IMR-90 (cell line): ENCODE data around the gene GOLGA3. TPM values are rescaled to one million over a fixed set of nuclear protein-coding genes. Genes with fewer than 3 reads are reported as not detected.

Source experiments
- ATAC-seq: fragments of 200-7000 bp; cut with Tn5 transposase; 2 replicates; pipeline ENCODE4 v1.9.1; 2020; ENCODE audit warnings: low read depth, mild to moderate bottlenecking, moderate library complexity
- BruUV-seq: library from RNA; stranded (reverse); fragments of 400-500 nt; replicated peaks from 2 replicates; lab custom pipeline; 2021; lab: Mats Ljungman, UMichigan
- CTCF ChIA-PET: fragments of 300-600 bp; formaldehyde crosslinking; extraction: SDS; loops from one replicate; lab custom pipeline; 2021; ENCODE audit warnings: antibody characterized with exemption; lab: Yijun Ruan, JAX
- POLR2A ChIA-PET: fragments of 300-600 bp; sonication (Branson Sonifier 250); formaldehyde crosslinking; loops from one replicate; lab custom pipeline; 2022; ENCODE audit warnings: antibody characterized with exemption; ENCODE audit not compliant: unreplicated experiment; lab: Charles Lee
- DNase-seq: peaks from one replicate; pipeline ENCODE4 v3.0.0; 2013
- H2AFZ ChIP-seq: replicated peaks from 2 replicates; pipeline ENCODE3; 2013; ENCODE audit warnings: low read length, mild to moderate bottlenecking; ENCODE audit not compliant: poor library complexity
- H2AK5ac ChIP-seq: 2 replicates; pipeline ENCODE4 v1.6.1; 2013; ENCODE audit warnings: low read depth, low read length, inconsistent platforms
- H2AK9ac ChIP-seq: replicated peaks from 2 replicates; pipeline ENCODE3; 2013; ENCODE audit warnings: mild to moderate bottlenecking, low read depth, low read length, moderate library complexity; ENCODE audit not compliant: poor library complexity
- H2BK120ac ChIP-seq: 2 replicates; pipeline ENCODE4 v1.6.1; 2013; ENCODE audit warnings: low read depth, low read length, inconsistent platforms
- H2BK15ac ChIP-seq: 3 replicates; pipeline ENCODE4 v1.6.1; 2013; ENCODE audit warnings: low read depth, low read length, inconsistent platforms
- H2BK20ac ChIP-seq: 2 replicates; pipeline ENCODE4 v1.6.1; 2013; ENCODE audit warnings: low read depth, mild to moderate bottlenecking, inconsistent platforms, low read length, moderate library complexity
- H2BK5ac ChIP-seq: 2 replicates; pipeline ENCODE4 v1.6.1; 2013; ENCODE audit warnings: mild to moderate bottlenecking, low read depth, low read length, inconsistent platforms; ENCODE audit not compliant: poor library complexity, severe bottlenecking
- H3K14ac ChIP-seq: replicated peaks from 2 replicates; pipeline ENCODE4 v1.6.1; 2013; ENCODE audit warnings: low read depth, low read length, inconsistent platforms
- H3K18ac ChIP-seq: 2 replicates; pipeline ENCODE4 v1.6.1; 2013; ENCODE audit warnings: low read depth, low read length, control low read depth
- H3K23ac ChIP-seq: 2 replicates; pipeline ENCODE4 v1.6.1; 2013; ENCODE audit warnings: low read depth, low read length, inconsistent platforms
- H3K27ac ChIP-seq: 2 replicates; pipeline ENCODE4 v1.5.1; 2013; ENCODE audit warnings: mild to moderate bottlenecking, control low read depth, low read length; ENCODE audit not compliant: insufficient read depth
- H3K27me3 ChIP-seq: 2 replicates; pipeline ENCODE4 v1.6.1; 2013; ENCODE audit warnings: low read length; ENCODE audit not compliant: control insufficient read depth, insufficient read depth
- H3K36me3 ChIP-seq: 2 replicates; pipeline ENCODE4 v1.6.1; 2013; ENCODE audit warnings: low read length, mixed read lengths; ENCODE audit not compliant: control insufficient read depth, insufficient read depth
- H3K4ac ChIP-seq: 2 replicates; pipeline ENCODE4 v1.6.1; 2013; ENCODE audit warnings: low read depth, low read length, inconsistent platforms
- H3K4me1 ChIP-seq: 2 replicates; pipeline ENCODE4 v1.6.1; 2013; ENCODE audit warnings: low read length, mixed read lengths; ENCODE audit not compliant: control insufficient read depth, insufficient read depth
- H3K4me2 ChIP-seq: 2 replicates; pipeline ENCODE4 v1.6.1; 2013; ENCODE audit warnings: low read depth, mild to moderate bottlenecking, control low read depth, low read length, moderate library complexity
- H3K4me3 ChIP-seq: 2 replicates; pipeline ENCODE4 v1.5.1; 2013; ENCODE audit warnings: low read depth, mild to moderate bottlenecking, control low read depth, low read length, moderate library complexity; ENCODE audit not compliant: insufficient read depth
- H3K56ac ChIP-seq: 2 replicates; pipeline ENCODE4 v1.6.1; 2013; ENCODE audit warnings: low read length, inconsistent platforms; ENCODE audit not compliant: insufficient read depth; ENCODE audit errors: extremely low read depth
- H3K79me1 ChIP-seq, 2 experiments: 2 replicates each; pipeline ENCODE4 v1.6.1; 2013; ENCODE audit warnings: low read length in 2 of 2, inconsistent platforms in 1 of 2, low read depth in 1 of 2
- H3K9ac ChIP-seq: 2 replicates; pipeline ENCODE4 v1.6.1; 2013; ENCODE audit warnings: low read depth, low read length, control low read depth
- H3K9me1 ChIP-seq: 2 replicates; pipeline ENCODE4 v1.6.1; 2013; ENCODE audit warnings: low read length, inconsistent platforms; ENCODE audit not compliant: insufficient read depth
- H3K9me3 ChIP-seq: 2 replicates; pipeline ENCODE4 v1.6.1; 2013; ENCODE audit warnings: low read length; ENCODE audit not compliant: control insufficient read depth, insufficient read depth
- H4K20me1 ChIP-seq: 2 replicates; pipeline ENCODE4 v1.6.1; 2013; ENCODE audit warnings: low read length, inconsistent platforms; ENCODE audit not compliant: insufficient read depth
- H4K5ac ChIP-seq: 2 replicates; pipeline ENCODE4 v1.6.1; 2013; ENCODE audit warnings: mild to moderate bottlenecking, low read depth, low read length, control low read depth
- H4K8ac ChIP-seq, 2 experiments: 2 replicates each; pipeline ENCODE4 v1.6.1; 2013; ENCODE audit warnings: low read depth in 2 of 2, low read length in 2 of 2, control low read depth in 1 of 2, inconsistent platforms in 1 of 2
- H4K91ac ChIP-seq: 2 replicates; pipeline ENCODE4 v1.6.1; 2013; ENCODE audit warnings: low read depth, low read length, inconsistent platforms; ENCODE audit not compliant: insufficient read depth
- BHLHE40 ChIP-seq: fragments of 150-350 bp; IDR thresholded peaks from 2 replicates; pipeline ENCODE4 v1.6.1; 2016; ENCODE audit warnings: mild to moderate bottlenecking, low read depth, low read length
- CHD1 ChIP-seq: IDR thresholded peaks from 2 replicates; pipeline ENCODE4 v1.6.1; 2012; ENCODE audit warnings: low read depth, low read length, improper control_type of control experiment
- FOS ChIP-seq: fragments of 150-350 bp; IDR thresholded peaks from 2 replicates; pipeline ENCODE4 v1.6.1; 2016; ENCODE audit warnings: low read depth, low read length
- MAFK ChIP-seq: IDR thresholded peaks from 2 replicates; pipeline ENCODE4 v1.6.1; 2012; ENCODE audit warnings: low read depth, low read length, improper control_type of control experiment
- MAZ ChIP-seq: IDR thresholded peaks from 2 replicates; pipeline ENCODE4 v1.6.1; 2012; ENCODE audit warnings: low read depth, mild to moderate bottlenecking, low read length, improper control_type of control experiment, moderate library complexity, borderline replicate concordance
- MXI1 ChIP-seq: IDR thresholded peaks from 2 replicates; pipeline ENCODE4 v1.6.1; 2012; ENCODE audit warnings: low read depth, mild to moderate bottlenecking, low read length, moderate library complexity, borderline replicate concordance
- NFE2L2 ChIP-seq: fragments of 150-350 bp; IDR thresholded peaks from 2 replicates; pipeline ENCODE4 v1.6.1; 2016; ENCODE audit warnings: low read depth, mild to moderate bottlenecking, low read length
- POLR2A ChIP-seq: IDR thresholded peaks from 2 replicates; pipeline ENCODE4 v1.6.1; 2012; ENCODE audit warnings: mild to moderate bottlenecking, low read depth, low read length
- RAD21 ChIP-seq: IDR thresholded peaks from 2 replicates; pipeline ENCODE4 v1.6.1; 2012; ENCODE audit warnings: low read length, improper control_type of control experiment
- RCOR1 ChIP-seq: IDR thresholded peaks from 2 replicates; pipeline ENCODE4 v1.6.1; 2012; ENCODE audit warnings: mild to moderate bottlenecking, low read length, improper control_type of control experiment; ENCODE audit not compliant: insufficient replicate concordance
- RFX5 ChIP-seq: IDR thresholded peaks from 2 replicates; pipeline ENCODE4 v1.8.0; 2012; ENCODE audit warnings: low read depth, mild to moderate bottlenecking, low read length, moderate library complexity
- SMC3 ChIP-seq: fragments of 150-350 bp; IDR thresholded peaks from 2 replicates; pipeline ENCODE4 v1.6.1; 2016; ENCODE audit warnings: low read depth, mild to moderate bottlenecking, antibody characterized with exemption, low read length, moderate library complexity
- USF2 ChIP-seq: fragments of 150-350 bp; IDR thresholded peaks from 2 replicates; pipeline ENCODE4 v1.6.1; 2017; ENCODE audit warnings: mild to moderate bottlenecking, antibody characterized with exemption, low read length, low read depth
- WGBS, 2 experiments: methylation state at CpG; one replicate each; pipeline versions ENCODE4 v1.1.5 to v1.1.7; 2013; ENCODE audit warnings: missing lambda C conversion rate in 2 of 2; ENCODE audit not compliant: insufficient read length in 1 of 2; ENCODE audit errors: extremely low coverage in 2 of 2; 5-methylcytosine and 5-hydroxymethylcytosine counted together
- dilution Hi-C: fragments of 300-500 bp; cut with HindIII; formaldehyde crosslinking; loops from one replicate; pipeline ENCODE4 v1.14.3; 2018; ENCODE audit warnings: low sequenced_read_pairs; ENCODE audit not compliant: unreplicated experiment
- in situ Hi-C: fragments of 300-500 bp; cut with MboI; formaldehyde crosslinking; loops from 3 replicates; pipeline ENCODE4 v1.14.3; 2019; ENCODE audit warnings: low sequenced_read_pairs, inconsistent platforms, mixed read lengths
- intact Hi-C: fragments of 100-400 bp; cut with micrococcal nuclease; formaldehyde crosslinking; loops from 2 replicates; pipeline ENCODE4 v1.10.0; 2022
- polyA plus RNA-seq, 3 experiments: library from polyadenylated mRNA; depleted of rRNA; stranded (reverse); fragments of >200 nt; gene quantifications; 2 replicates each; pipeline ENCODE4 v1.2.3, GENCODE V29; 2012; ENCODE audit warnings: low replicate concordance in 1 of 3
- total RNA-seq: library from RNA; depleted of rRNA; stranded (reverse); fragments of >200 nt; gene quantifications from 2 replicates; pipeline ENCODE4 v1.2.3, GENCODE V29; 2012
- TF ChIP-seq, protein P1 (sequence below): conservative IDR thresholded peaks from 2 replicates; pipeline ENCODE4 v1.5.1; 2012; ENCODE audit warnings: mild to moderate bottlenecking, low read depth, low read length, improper control_type of control experiment
- TF ChIP-seq, protein P2 (sequence below): fragments of 150-350 bp; IDR thresholded peaks from 2 replicates; pipeline ENCODE4 v1.6.1; 2016; ENCODE audit warnings: low read depth, mild to moderate bottlenecking, low read length, moderate library complexity, borderline replicate concordance

Gene GOLGA3
- total and polyA plus RNA-seq, 2 of the 4 experiments (the other 2 are of a cell fraction) = 39.6 to 99.8 TPM

DNA sequence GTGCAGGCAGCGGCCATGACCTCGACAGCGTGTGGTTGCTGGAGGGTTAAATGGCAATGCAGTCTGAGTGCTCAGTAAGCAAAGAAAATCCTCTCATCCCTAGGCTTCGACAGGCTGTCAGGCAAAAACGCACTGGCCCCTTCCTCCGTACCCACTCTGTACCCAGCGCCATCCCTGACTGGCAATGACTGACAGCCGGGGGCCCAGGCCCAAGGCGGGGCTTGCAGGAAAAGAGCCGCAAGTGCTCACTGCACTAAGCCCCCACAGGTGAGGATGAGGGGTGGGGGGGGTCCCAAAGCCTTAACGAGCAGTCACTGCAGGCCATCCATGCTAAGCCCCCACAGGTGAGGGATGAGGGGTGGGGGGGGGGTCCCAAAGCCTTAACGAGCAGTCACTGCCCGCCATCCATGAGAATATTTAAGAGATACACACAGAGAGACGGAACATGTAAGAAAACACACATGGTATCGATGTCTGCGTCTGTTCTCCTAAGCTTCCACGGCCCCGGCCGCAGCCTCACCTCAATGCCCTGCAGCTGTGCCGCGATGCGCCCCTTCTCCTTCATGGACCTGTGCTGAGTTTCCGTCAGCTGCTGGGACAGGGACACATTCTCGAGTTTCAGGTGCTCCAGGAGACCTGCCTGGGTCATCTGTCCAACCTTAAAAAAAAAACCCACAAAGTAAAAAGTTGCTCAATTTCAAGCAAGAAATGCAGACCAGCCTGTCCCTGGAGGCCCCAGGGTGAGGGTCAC lies 30.7 kb downstream of the GOLGA3 start:
- no peak overlapping the region for H2BK120ac ChIP-seq
- H3K79me1 ChIP-seq = peaks cover 13 to 55% of the 10 kb centered on the region in 2 experiments
- H3K4me3 ChIP-seq = no peak overlapping the region
- no peak overlapping the region for H2BK20ac ChIP-seq
- no peak overlapping the region for H2AK5ac ChIP-seq
- no peak overlapping the region for H3K56ac ChIP-seq
- peaks cover 75% of the 10 kb centered on the region for H3K36me3 ChIP-seq
- H3K9ac ChIP-seq = no peak overlapping the region
- no peak overlapping the region for H4K91ac ChIP-seq
- ATAC-seq (no peak), DNase-seq (no peak)
- H2AFZ ChIP-seq = no peak overlapping the region
- H3K4ac ChIP-seq = no peak overlapping the region
- H4K20me1 ChIP-seq = peaks cover 47% of the 10 kb centered on the region
- ChIA-PET CTCF (interaction anchor here (0.6 kb wide), 1 partner anchor 33 kb away, joined by 5 read pairs; no protein-coding TSS in a partner anchor), POLR2A (no interaction called here)
- H3K27ac ChIP-seq = no peak overlapping the region
- in situ Hi-C loops = no loop called here
- H3K14ac ChIP-seq = no peak overlapping the region
- H3K9me1 ChIP-seq = no peaks in the 10 kb centered on the region
- no peaks in the 10 kb centered on the region for H3K9me3 ChIP-seq
- H4K5ac ChIP-seq = no peak overlapping the region
- H3K4me1 ChIP-seq = no peaks in the 10 kb centered on the region
- no peak overlapping the region for H3K18ac ChIP-seq
- no peaks in the 10 kb centered on the region for H3K27me3 ChIP-seq
- H3K4me2 ChIP-seq = no peak overlapping the region
- dilution Hi-C loops = no loop called here
- H4K8ac ChIP-seq = no peak overlapping the region
- intact Hi-C loops = no loop called here
- BruUV-seq = no TSS peak
- no peak overlapping the region for H2BK5ac ChIP-seq
- H2AK9ac ChIP-seq = no peak overlapping the region
- no peak overlapping the region for H3K23ac ChIP-seq
- H2BK15ac ChIP-seq = no peak overlapping the region
- WGBS, 2 experiments = 94% methylated on average over 10 of the region's 24 CpGs; no CpG with 5 or more reads in 1 of the 2 experiments
- TF ChIP-seq, protein P1, sequence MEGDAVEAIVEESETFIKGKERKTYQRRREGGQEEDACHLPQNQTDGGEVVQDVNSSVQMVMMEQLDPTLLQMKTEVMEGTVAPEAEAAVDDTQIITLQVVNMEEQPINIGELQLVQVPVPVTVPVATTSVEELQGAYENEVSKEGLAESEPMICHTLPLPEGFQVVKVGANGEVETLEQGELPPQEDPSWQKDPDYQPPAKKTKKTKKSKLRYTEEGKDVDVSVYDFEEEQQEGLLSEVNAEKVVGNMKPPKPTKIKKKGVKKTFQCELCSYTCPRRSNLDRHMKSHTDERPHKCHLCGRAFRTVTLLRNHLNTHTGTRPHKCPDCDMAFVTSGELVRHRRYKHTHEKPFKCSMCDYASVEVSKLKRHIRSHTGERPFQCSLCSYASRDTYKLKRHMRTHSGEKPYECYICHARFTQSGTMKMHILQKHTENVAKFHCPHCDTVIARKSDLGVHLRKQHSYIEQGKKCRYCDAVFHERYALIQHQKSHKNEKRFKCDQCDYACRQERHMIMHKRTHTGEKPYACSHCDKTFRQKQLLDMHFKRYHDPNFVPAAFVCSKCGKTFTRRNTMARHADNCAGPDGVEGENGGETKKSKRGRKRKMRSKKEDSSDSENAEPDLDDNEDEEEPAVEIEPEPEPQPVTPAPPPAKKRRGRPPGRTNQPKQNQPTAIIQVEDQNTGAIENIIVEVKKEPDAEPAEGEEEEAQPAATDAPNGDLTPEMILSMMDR = no peak
- TF ChIP-seq USF2 (no peak), MXI1 (no peak), RFX5 (no peak), MAFK (no peak), MAZ (no peak), RCOR1 (no peak), RAD21 (no peak), CHD1 (no peak), NFE2L2 (no peak), FOS (no peak), BHLHE40 (no peak), POLR2A (no peak), SMC3 (no peak)
- TF ChIP-seq, protein P2, sequence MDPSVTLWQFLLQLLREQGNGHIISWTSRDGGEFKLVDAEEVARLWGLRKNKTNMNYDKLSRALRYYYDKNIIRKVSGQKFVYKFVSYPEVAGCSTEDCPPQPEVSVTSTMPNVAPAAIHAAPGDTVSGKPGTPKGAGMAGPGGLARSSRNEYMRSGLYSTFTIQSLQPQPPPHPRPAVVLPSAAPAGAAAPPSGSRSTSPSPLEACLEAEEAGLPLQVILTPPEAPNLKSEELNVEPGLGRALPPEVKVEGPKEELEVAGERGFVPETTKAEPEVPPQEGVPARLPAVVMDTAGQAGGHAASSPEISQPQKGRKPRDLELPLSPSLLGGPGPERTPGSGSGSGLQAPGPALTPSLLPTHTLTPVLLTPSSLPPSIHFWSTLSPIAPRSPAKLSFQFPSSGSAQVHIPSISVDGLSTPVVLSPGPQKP = no peak
